ENCODE results near the gene LTN1.
"Not testable (repeated sequence)": the region's sequence is repeated elsewhere in the genome, so short reads cannot be mapped to it uniquely, and the experiment has no call there.

LTN1 gene

GRCh38 chr21:28944296-28944695 is 48.4 kb downstream of the LTN1 start:
- Histone ChIP-seq H3K9me3 (ENCODE audit: low read length) (no peaks in the 10 kb centered on the region), H3K4me3 (ENCODE audit: low read depth in 1 of 2, low read length in 2 of 2) (no peak overlapping the region), H3K36me3 (ENCODE audit: insufficient read depth, low read length) (peaks cover 30% of the 10 kb centered on the region), H3K27ac (ENCODE audit: low read depth, low read length) (no peak overlapping the region), H3K27me3 (ENCODE audit: control insufficient read depth in 1 of 2, insufficient read depth in 2 of 2, low read length in 2 of 2) (no peaks in the 10 kb centered on the region), H3K4me1 (ENCODE audit: insufficient read depth, low read length) (peaks cover 5% of the 10 kb centered on the region), H3K9ac (ENCODE audit: low read length) (no peak overlapping the region)

- Histone ChIP-seq H3K4me3 (ENCODE audit: low read depth in 1 of 2, low read length in 2 of 2) (no peak overlapping the region), H3K27ac (ENCODE audit: low read depth, low read length) (no peak overlapping the region), H3K4me1 (ENCODE audit: insufficient read depth, low read length) (peaks cover 5% of the 10 kb centered on the region), H3K9me3 (ENCODE audit: low read length) (no peaks in the 10 kb centered on the region), H3K27me3 (ENCODE audit: control insufficient read depth in 1 of 2, insufficient read depth in 2 of 2, low read length in 2 of 2) (no peaks in the 10 kb centered on the region), H3K36me3 (ENCODE audit: insufficient read depth, low read length) (peaks cover 30% of the 10 kb centered on the region), H3K9ac (ENCODE audit: low read length) (no peak overlapping the region)
Measured at GRCh38 chr21:28943631-28944030, 49.0 kb downstream of the LTN1 start.

- H3K4me1 ChIP-seq (ENCODE audit: insufficient read depth, low read length), result peaks cover 5% of the 10 kb centered on the region
- H3K36me3 ChIP-seq (ENCODE audit: insufficient read depth, low read length), result peaks cover 30% of the 10 kb centered on the region
- H3K9ac ChIP-seq (ENCODE audit: low read length), result no peak overlapping the region
- no peaks in the 10 kb centered on the region for H3K9me3 ChIP-seq (ENCODE audit: low read length)
- no peak overlapping the region for H3K27ac ChIP-seq (ENCODE audit: low read depth, low read length)
- H3K4me3 ChIP-seq (ENCODE audit: low read depth in 1 of 2, low read length in 2 of 2), result no peak overlapping the region
- no peaks in the 10 kb centered on the region for H3K27me3 ChIP-seq (ENCODE audit: control insufficient read depth in 1 of 2, insufficient read depth in 2 of 2, low read length in 2 of 2)
Measured at GRCh38 chr21:28938726-28939125, 54.0 kb downstream of the LTN1 start.

- H3K36me3 ChIP-seq (ENCODE audit: insufficient read depth, low read length), result peaks cover 26% of the 10 kb centered on the region
- H3K4me1 ChIP-seq (ENCODE audit: insufficient read depth, low read length), result peaks cover 5% of the 10 kb centered on the region
- no peak overlapping the region for H3K9ac ChIP-seq (ENCODE audit: low read length)
- no peak overlapping the region for H3K4me3 ChIP-seq (ENCODE audit: low read depth in 1 of 2, low read length in 2 of 2)
- no peaks in the 10 kb centered on the region for H3K27me3 ChIP-seq (ENCODE audit: control insufficient read depth in 1 of 2, insufficient read depth in 2 of 2, low read length in 2 of 2)
- H3K9me3 ChIP-seq (ENCODE audit: low read length), result no peaks in the 10 kb centered on the region
- H3K27ac ChIP-seq (ENCODE audit: low read depth, low read length), result no peak overlapping the region
Measured at GRCh38 chr21:28937737-28938136, 54.9 kb downstream of the LTN1 start.

- no peak overlapping the region for H3K27ac ChIP-seq (ENCODE audit: low read depth, low read length)
Measured at GRCh38 chr21:28936721-28937120, 56.0 kb downstream of the LTN1 start.

GRCh38 chr21:28936036-28936435 is 56.6 kb downstream of the LTN1 start:
- Histone ChIP-seq H3K36me3 (ENCODE audit: insufficient read depth, low read length) (peaks cover 20% of the 10 kb centered on the region), H3K4me3 (ENCODE audit: low read depth in 1 of 2, low read length in 2 of 2) (no peak overlapping the region), H3K9me3 (ENCODE audit: low read length) (no peaks in the 10 kb centered on the region), H3K9ac (ENCODE audit: low read length) (no peak overlapping the region), H3K4me1 (ENCODE audit: insufficient read depth, low read length) (peaks cover 5% of the 10 kb centered on the region), H3K27me3 (ENCODE audit: control insufficient read depth in 1 of 2, insufficient read depth in 2 of 2, low read length in 2 of 2) (no peaks in the 10 kb centered on the region), H3K27ac (ENCODE audit: low read depth, low read length) (no peak overlapping the region)

More at GRCh38 chr21:28936721-28937120, 56.0 kb downstream of the LTN1 start:
- Histone ChIP-seq H3K27me3 (ENCODE audit: control insufficient read depth in 1 of 2, insufficient read depth in 2 of 2, low read length in 2 of 2) (no peaks in the 10 kb centered on the region), H3K4me1 (ENCODE audit: insufficient read depth, low read length) (peaks cover 5% of the 10 kb centered on the region), H3K9ac (ENCODE audit: low read length) (no peak overlapping the region), H3K9me3 (ENCODE audit: low read length) (no peaks in the 10 kb centered on the region), H3K4me3 (ENCODE audit: low read depth in 1 of 2, low read length in 2 of 2) (no peak overlapping the region), H3K36me3 (ENCODE audit: insufficient read depth, low read length) (peaks cover 17% of the 10 kb centered on the region)

GRCh38 chr21:28932717-28933116 is 60.0 kb downstream of the LTN1 start:
- no peaks in the 10 kb centered on the region for H3K27me3 ChIP-seq (ENCODE audit: control insufficient read depth in 1 of 2, insufficient read depth in 2 of 2, low read length in 2 of 2)
- no peak overlapping the region for H3K27ac ChIP-seq (ENCODE audit: low read depth, low read length)
- no peak overlapping the region for H3K4me3 ChIP-seq (ENCODE audit: low read depth in 1 of 2, low read length in 2 of 2)
- H3K9me3 ChIP-seq (ENCODE audit: low read length), result no peaks in the 10 kb centered on the region
- H3K4me1 ChIP-seq (ENCODE audit: insufficient read depth, low read length), result no peaks in the 10 kb centered on the region
- H3K36me3 ChIP-seq (ENCODE audit: insufficient read depth, low read length), result peaks cover 25% of the 10 kb centered on the region
- no peak overlapping the region for H3K9ac ChIP-seq (ENCODE audit: low read length)

GRCh38 chr21:28931708-28932372 is 60.8 kb downstream of the LTN1 start:
- H3K27me3 ChIP-seq (ENCODE audit: control insufficient read depth in 1 of 2, insufficient read depth in 2 of 2, low read length in 2 of 2); H3K4me3 ChIP-seq (ENCODE audit: low read depth in 1 of 2, low read length in 2 of 2); H3K27ac ChIP-seq (ENCODE audit: low read depth, low read length); H3K4me1 ChIP-seq (ENCODE audit: insufficient read depth, low read length); H3K9ac ChIP-seq (ENCODE audit: low read length); H3K9me3 ChIP-seq (ENCODE audit: low read length): not testable (repeated sequence)
- peaks cover 20% of the 10 kb centered on the region for H3K36me3 ChIP-seq (ENCODE audit: insufficient read depth, low read length)

- Histone ChIP-seq H3K9ac (ENCODE audit: low read length) (no peak overlapping the region), H3K9me3 (ENCODE audit: low read length) (no peaks in the 10 kb centered on the region), H3K27ac (ENCODE audit: low read depth, low read length) (no peak overlapping the region), H3K4me3 (ENCODE audit: low read depth in 1 of 2, low read length in 2 of 2) (no peak overlapping the region), H3K36me3 (ENCODE audit: insufficient read depth, low read length) (peaks cover 9% of the 10 kb centered on the region), H3K27me3 (ENCODE audit: control insufficient read depth in 1 of 2, insufficient read depth in 2 of 2, low read length in 2 of 2) (no peaks in the 10 kb centered on the region), H3K4me1 (ENCODE audit: insufficient read depth, low read length) (no peaks in the 10 kb centered on the region)
Measured at GRCh38 chr21:28928578-28929420, 63.9 kb downstream of the LTN1 start.

GRCh38 chr21:28927130-28927529 is 65.5 kb downstream of the LTN1 start:
- Histone ChIP-seq H3K9me3 (ENCODE audit: low read length) (no peaks in the 10 kb centered on the region), H3K27me3 (ENCODE audit: control insufficient read depth in 1 of 2, insufficient read depth in 2 of 2, low read length in 2 of 2) (no peaks in the 10 kb centered on the region), H3K4me1 (ENCODE audit: insufficient read depth, low read length) (no peaks in the 10 kb centered on the region), H3K9ac (ENCODE audit: low read length) (no peak overlapping the region), H3K36me3 (ENCODE audit: insufficient read depth, low read length) (peaks cover 9% of the 10 kb centered on the region), H3K4me3 (ENCODE audit: low read depth in 1 of 2, low read length in 2 of 2) (no peak overlapping the region), H3K27ac (ENCODE audit: low read depth, low read length) (no peak overlapping the region)

- Histone ChIP-seq H3K4me3 (ENCODE audit: low read depth in 1 of 2, low read length in 2 of 2) (no peak overlapping the region), H3K4me1 (ENCODE audit: insufficient read depth, low read length) (no peaks in the 10 kb centered on the region), H3K27me3 (ENCODE audit: control insufficient read depth in 1 of 2, insufficient read depth in 2 of 2, low read length in 2 of 2) (no peaks in the 10 kb centered on the region), H3K9me3 (ENCODE audit: low read length) (no peaks in the 10 kb centered on the region), H3K27ac (ENCODE audit: low read depth, low read length) (no peak overlapping the region), H3K36me3 (ENCODE audit: insufficient read depth, low read length) (no peaks in the 10 kb centered on the region), H3K9ac (ENCODE audit: low read length) (no peak overlapping the region)
Measured at GRCh38 chr21:28923439-28923975, 69.2 kb downstream of the LTN1 start.
